GM12878 (cell line): ENCODE measurements around the gene PRRC2A. TPM values are rescaled to one million over a fixed set of nuclear protein-coding genes. Genes with fewer than 3 reads are reported as not detected.
A peak's percentile ranks its signal among the peaks of the same experiment; 100 is the strongest.

Experiments used
- CBFB ChIP-seq: IDR thresholded peaks from 2 replicates; pipeline ENCODE4 v1.6.1; 2016; ENCODE audit warnings: antibody characterized with exemption, low read depth
- CBX3 ChIP-seq: fragments of 200-600 bp; sonication (generic); IDR thresholded peaks from 2 replicates; pipeline ENCODE4 v1.6.1; 2016; ENCODE audit warnings: low read depth, borderline replicate concordance
- DPF2 ChIP-seq: fragments of 450-650 bp; IDR thresholded peaks from 2 replicates; pipeline ENCODE4 v1.6.1; 2017; ENCODE audit warnings: mild to moderate bottlenecking
- EGR1 ChIP-seq, 2 experiments: IDR thresholded peaks; 1 replicate in 1 of 2; 2 replicates in 1 of 2; pipeline ENCODE4 v1.6.1; 2011 to 2012; ENCODE audit warnings: low read depth in 2 of 2, low read length in 2 of 2, borderline replicate concordance in 1 of 2, mild to moderate bottlenecking in 1 of 2, moderate library complexity in 1 of 2
- EP300 ChIP-seq, 2 experiments: fragments of 150-350 bp in 1 of 2; IDR thresholded peaks; 2 replicates each; pipeline ENCODE4 v1.6.1; 2011 to 2012; ENCODE audit warnings: low read depth in 2 of 2, low read length in 2 of 2, borderline replicate concordance in 1 of 2, improper control_type of control experiment in 1 of 2, inconsistent platforms in 1 of 2; ENCODE audit not compliant: control insufficient read depth in 1 of 2
- EZH2 ChIP-seq: IDR thresholded peaks from 2 replicates; pipeline ENCODE4 v1.6.1; 2012; ENCODE audit warnings: low read depth, mild to moderate bottlenecking, control low read depth, inconsistent platforms, low read length, borderline replicate concordance; ENCODE audit not compliant: control insufficient read depth
- GATAD2B ChIP-seq: fragments of 450-650 bp; conservative IDR thresholded peaks from 2 replicates; pipeline ENCODE4 v1.6.1; 2017; ENCODE audit warnings: low read depth, mild to moderate bottlenecking, moderate library complexity
- MYB ChIP-seq: fragments of 150-350 bp; IDR thresholded peaks from 2 replicates; pipeline ENCODE4 v1.6.1; 2014; ENCODE audit warnings: mild to moderate bottlenecking, low read depth, low read length, borderline replicate concordance
- RBBP5 ChIP-seq: fragments of 200-600 bp; sonication (generic); conservative IDR thresholded peaks from 2 replicates; pipeline ENCODE4 v1.6.1; 2016
- REST ChIP-seq: IDR thresholded peaks from 2 replicates; pipeline ENCODE4 v1.6.1; 2012; ENCODE audit warnings: mild to moderate bottlenecking, low read depth, low read length
- RFX5 ChIP-seq: IDR thresholded peaks from 2 replicates; pipeline ENCODE4 v1.6.1; 2011; ENCODE audit warnings: low read depth, low read length, improper control_type of control experiment
- SP1 ChIP-seq: IDR thresholded peaks from one replicate; pipeline ENCODE4 v1.6.1; 2011; ENCODE audit warnings: low read depth, low read length
- STAT3 ChIP-seq: IDR thresholded peaks from 2 replicates; pipeline ENCODE4 v1.6.1; 2011; ENCODE audit warnings: low read depth, low read length, improper control_type of control experiment
- TCF12 ChIP-seq: IDR thresholded peaks from 2 replicates; pipeline ENCODE4 v1.6.1; 2011; ENCODE audit warnings: low read depth, mild to moderate bottlenecking, low read length
- TCF3 ChIP-seq: IDR thresholded peaks from 2 replicates; pipeline ENCODE4 v1.6.1; 2012; ENCODE audit warnings: low read depth, mild to moderate bottlenecking, low read length, borderline replicate concordance; ENCODE audit not compliant: insufficient read depth
- ZBTB33 ChIP-seq: fragments of 450-650 bp; IDR thresholded peaks from 2 replicates; pipeline ENCODE4 v1.6.1; 2017; ENCODE audit warnings: mild to moderate bottlenecking
- ZNF217 ChIP-seq: fragments of 450-650 bp; IDR thresholded peaks from 2 replicates; pipeline ENCODE4 v1.6.1; 2017; ENCODE audit warnings: antibody characterized with exemption, mild to moderate bottlenecking
- ZNF24 ChIP-seq: fragments of 450-650 bp; IDR thresholded peaks from 2 replicates; pipeline ENCODE4 v1.6.1; 2017; ENCODE audit warnings: antibody characterized with exemption, mild to moderate bottlenecking
- polyA plus RNA-seq, 11 experiments: library from polyadenylated mRNA; depleted of rRNA in 4 of 11; unstranded in 6 of 11; stranded (reverse) in 5 of 11; fragments of >200 nt; fragmentation: Nextera tagmentation in 4 of 11; fragmentation: Illumina TruSeq in 1 of 11; extraction: Ambion mirVana in 4 of 11; extraction: Trizol in 1 of 11; gene quantifications; 1 replicate in 1 of 11; 2 replicates in 10 of 11; pipeline versions ENCODE4 v1.2.1 to v1.2.3, GENCODE V29; 2011 to 2016; ENCODE audit warnings: inconsistent platforms in 2 of 11, missing spikeins in 2 of 11, low read depth in 1 of 11
- total RNA-seq, 4 experiments: library from RNA; depleted of rRNA in 3 of 4; stranded (reverse); fragments of >200 nt in 3 of 4; fragmentation: Illumina TruSeq in 1 of 4; extraction: Trizol in 1 of 4; gene quantifications; 2 replicates each; pipeline versions ENCODE4 v1.2.1 to v1.2.3, GENCODE V29; 2013 to 2021
- TF ChIP-seq, protein P1 (sequence below): IDR thresholded peaks from 2 replicates; pipeline ENCODE4 v1.6.1; 2012; ENCODE audit warnings: low read depth, low read length, improper control_type of control experiment
- TF ChIP-seq, protein P2 (sequence below): fragments of 450-650 bp; IDR thresholded peaks from 2 replicates; pipeline ENCODE4 v1.6.1; 2018; ENCODE audit warnings: mild to moderate bottlenecking, low read depth, moderate library complexity; ENCODE audit not compliant: partially characterized antibody

The PRRC2A gene
- total and polyA plus RNA-seq, 10 of the 15 experiments (the other 5 are each of a cell fraction or from before 2014, with no cell fraction given): 0.40 to 244 (median 61.3) TPM

GRCh38 chr6:31652925-31653724, 32.6 kb downstream of the PRRC2A start (continued):
- TF ChIP-seq ZBTB33 (0 out of 2 replicates have a peak, but pooled peaks have one; percentile 1), TCF12 (no peak), EZH2 (no peak), RFX5 (no peak), SP1 (no peak), ZNF24 (no peak), EGR1 (IDR thresholded peaks at IDR 0.05; ENCODE audit: borderline replicate concordance in 1 of 2, low read depth in 2 of 2, low read length in 2 of 2) (peak in 1 of 2 experiments; percentile 97; a peak in 2 of 3 replicates), RBBP5 (no peak), GATAD2B (no peak), EP300 (IDR thresholded peaks at IDR 0.05; ENCODE audit: borderline replicate concordance in 1 of 2, control insufficient read depth in 1 of 2, low read depth in 2 of 2, low read length in 2 of 2) (no peak), DPF2 (peak; percentile 26), CBFB (0 out of 2 replicates have a peak, but pooled peaks have one; percentile 12), REST (no peak), ZNF217 (no peak), TCF3 (no peak; the same call in 1 of the 2 replicates), STAT3 (no peak), MYB (no peak), CBX3 (no peak)
- TF ChIP-seq, protein P1, sequence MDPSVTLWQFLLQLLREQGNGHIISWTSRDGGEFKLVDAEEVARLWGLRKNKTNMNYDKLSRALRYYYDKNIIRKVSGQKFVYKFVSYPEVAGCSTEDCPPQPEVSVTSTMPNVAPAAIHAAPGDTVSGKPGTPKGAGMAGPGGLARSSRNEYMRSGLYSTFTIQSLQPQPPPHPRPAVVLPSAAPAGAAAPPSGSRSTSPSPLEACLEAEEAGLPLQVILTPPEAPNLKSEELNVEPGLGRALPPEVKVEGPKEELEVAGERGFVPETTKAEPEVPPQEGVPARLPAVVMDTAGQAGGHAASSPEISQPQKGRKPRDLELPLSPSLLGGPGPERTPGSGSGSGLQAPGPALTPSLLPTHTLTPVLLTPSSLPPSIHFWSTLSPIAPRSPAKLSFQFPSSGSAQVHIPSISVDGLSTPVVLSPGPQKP: peak; percentile 89
- TF ChIP-seq, protein P2, sequence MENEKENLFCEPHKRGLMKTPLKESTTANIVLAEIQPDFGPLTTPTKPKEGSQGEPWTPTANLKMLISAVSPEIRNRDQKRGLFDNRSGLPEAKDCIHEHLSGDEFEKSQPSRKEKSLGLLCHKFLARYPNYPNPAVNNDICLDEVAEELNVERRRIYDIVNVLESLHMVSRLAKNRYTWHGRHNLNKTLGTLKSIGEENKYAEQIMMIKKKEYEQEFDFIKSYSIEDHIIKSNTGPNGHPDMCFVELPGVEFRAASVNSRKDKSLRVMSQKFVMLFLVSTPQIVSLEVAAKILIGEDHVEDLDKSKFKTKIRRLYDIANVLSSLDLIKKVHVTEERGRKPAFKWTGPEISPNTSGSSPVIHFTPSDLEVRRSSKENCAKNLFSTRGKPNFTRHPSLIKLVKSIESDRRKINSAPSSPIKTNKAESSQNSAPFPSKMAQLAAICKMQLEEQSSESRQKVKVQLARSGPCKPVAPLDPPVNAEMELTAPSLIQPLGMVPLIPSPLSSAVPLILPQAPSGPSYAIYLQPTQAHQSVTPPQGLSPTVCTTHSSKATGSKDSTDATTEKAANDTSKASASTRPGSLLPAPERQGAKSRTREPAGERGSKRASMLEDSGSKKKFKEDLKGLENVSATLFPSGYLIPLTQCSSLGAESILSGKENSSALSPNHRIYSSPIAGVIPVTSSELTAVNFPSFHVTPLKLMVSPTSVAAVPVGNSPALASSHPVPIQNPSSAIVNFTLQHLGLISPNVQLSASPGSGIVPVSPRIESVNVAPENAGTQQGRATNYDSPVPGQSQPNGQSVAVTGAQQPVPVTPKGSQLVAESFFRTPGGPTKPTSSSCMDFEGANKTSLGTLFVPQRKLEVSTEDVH: peak; percentile 68
